GM18909 (cell line): ENCODE data around the gene MAFG.
"Not testable (repeated sequence)": the region's sequence is repeated elsewhere in the genome, so short reads cannot be mapped to it uniquely, and the experiment has no call there.

ENCODE experiments used
- ATAC-seq: cut with Tn5 transposase; IDR thresholded peaks from one replicate; pipeline ENCODE4 v1.9.1; 2021; ENCODE audit warnings: mild to moderate bottlenecking; ENCODE audit not compliant: unreplicated experiment, poor library complexity

The MAFG gene

DNA sequence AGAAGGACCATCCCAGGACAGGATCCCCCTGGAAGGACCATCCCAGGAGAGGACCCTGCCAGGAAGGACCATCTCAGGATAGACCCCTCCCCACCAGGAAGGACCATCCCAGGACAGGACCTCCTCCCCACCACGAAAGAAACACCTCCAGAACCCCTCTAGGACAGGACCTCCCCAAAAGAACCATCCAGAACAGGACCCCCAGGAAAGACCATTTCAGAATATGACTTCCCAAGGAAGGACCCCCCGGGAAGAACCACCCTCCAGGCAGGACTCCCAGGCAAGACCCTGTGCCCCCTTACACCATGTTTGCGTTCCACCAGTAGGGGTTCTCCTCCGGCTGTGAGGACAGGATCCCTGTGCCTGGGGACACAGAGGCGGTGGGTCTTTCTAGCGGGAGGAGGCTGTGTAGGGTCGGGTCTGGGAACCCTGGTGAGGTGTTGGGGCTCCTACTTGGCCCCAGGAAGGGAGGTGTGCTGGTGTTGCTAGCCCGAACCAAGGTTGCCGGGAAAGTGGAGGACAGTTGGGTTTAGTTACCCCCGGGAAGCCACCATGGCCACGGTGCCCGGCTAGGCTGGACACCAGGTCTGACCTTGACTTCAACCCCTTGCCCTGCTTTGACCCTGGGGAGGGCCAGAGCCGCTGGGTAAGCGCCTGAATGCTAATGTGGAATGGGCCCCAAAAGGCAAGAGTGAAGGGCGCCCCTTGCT lies 31.3 kb upstream of the MAFG start:
- ATAC-seq = no peak

DNA sequence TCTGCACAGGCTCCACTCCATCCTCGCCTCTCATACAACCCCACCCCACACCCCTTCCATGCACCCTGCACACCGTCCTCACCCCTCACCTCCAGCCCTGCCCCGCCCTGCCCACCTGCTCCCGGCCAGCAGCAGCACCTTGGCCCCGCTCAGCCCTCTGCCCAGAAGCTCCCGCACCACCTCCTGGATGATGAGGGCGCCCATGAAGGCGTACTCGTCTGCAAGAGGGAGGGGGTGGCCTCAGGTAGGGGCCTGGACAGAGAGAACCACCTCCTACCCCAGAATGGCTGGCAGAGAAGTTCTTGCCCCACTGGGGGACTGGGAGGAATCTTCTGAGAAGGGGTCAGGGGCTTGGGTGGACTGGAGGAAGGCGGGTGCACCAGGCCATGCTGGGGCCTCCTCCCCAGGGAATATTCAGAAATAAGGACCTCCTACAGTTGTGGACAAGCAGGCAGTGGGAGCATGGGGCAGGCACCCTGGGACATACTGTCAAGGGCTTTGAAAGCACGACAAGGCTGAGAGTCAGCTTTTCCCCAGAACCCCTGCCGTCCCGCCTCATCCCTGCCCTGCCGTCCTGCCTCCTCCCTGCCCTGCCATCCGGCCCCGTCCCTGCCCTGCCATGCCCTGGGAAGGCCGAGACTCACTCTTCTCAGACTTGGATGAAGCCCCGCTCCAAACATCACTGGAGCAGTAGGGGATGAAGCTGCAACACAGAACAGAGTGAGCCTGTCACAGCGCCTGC lies 30.3 kb upstream of the MAFG start:
- no peak for ATAC-seq

- ATAC-seq = no peak
Observed at GRCh38 chr17:81956607-81957589, 29.4 kb upstream of the MAFG start.

DNA sequence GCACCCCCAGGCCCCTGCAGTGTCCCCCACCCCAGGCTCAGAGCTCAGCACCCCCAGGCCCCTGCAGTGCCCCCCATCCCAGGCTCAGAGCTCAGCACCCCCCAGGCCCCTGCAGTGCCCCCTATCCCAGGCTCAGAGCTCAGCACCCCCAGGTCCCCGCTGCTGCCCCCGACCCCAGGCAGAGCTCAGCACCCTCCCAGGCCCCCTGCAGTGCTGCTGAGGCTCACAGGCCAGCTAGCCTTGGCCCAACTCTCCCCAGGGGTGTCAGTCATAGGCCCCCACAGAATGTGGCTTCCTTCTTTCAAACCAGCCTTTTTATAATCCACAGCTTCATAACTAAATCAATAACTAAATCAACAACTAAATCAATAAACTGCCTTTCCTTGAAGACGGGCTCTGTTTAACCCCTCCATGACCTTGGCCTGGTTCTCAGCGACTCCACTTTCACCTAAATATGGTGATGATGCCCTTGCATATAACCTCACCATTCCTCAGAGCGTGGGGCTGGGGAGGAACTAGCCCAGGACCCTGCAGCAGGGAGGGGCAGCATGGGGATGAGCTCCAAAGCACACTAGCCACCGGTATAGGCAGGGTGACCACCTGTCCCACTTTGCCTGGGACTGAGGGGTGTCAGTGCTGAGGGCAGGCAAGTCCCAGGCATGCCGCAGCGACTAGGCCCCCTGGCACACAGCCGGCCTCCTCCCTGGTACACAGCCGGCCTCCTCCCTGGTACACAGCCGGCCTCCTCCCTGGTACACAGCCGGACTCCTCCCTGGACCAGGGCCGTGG lies 28.4 kb upstream of the MAFG start:
- ATAC-seq = no peak

- ATAC-seq = no peak
Observed at GRCh38 chr17:81955058-81955681, 27.6 kb upstream of the MAFG start.

DNA sequence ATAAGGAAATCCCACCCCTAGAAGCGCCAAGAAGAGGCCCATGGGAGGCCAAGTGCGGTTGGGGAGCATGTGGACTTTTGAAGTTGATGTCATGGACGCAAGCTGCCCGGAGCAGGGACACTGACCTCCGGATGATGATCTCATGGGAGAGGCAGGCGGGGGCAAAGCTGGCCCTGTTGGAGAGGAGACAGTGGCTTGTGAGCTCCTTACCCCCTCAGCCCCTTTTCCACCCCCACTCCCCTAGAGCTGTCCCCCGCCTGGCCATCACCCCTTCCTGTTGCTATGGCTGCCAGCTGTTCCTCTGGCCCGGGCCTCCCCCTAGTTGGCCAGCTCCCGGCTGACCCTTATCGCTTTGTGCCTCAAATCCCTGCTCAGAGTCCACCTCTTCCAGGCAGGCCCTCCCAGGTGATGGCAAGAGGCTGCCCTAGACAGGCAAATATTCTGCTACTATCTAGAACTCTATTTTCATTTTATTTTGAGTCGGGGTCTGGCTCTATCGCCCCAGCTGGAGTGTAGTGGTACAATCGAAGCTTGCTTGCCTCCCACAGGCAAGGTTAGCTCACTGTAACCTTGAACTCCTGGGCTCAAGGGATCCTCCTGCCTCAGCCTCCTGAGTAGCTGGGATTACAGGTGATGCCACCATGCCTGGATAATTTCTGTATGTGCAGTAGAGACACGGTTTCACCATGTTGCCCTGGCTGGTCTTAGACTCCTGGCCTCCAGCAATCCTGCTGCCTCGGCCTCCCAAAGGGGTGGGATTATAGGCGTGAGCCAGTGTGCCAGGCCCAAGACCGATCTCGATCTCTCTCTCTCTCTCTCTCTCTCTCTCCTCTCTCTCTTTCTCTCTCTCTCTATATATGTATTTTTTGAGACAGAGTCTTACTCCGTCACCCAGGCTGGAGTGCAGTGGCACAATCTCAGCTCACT lies 26.9 kb upstream of the MAFG start:
- ATAC-seq = no peak

DNA sequence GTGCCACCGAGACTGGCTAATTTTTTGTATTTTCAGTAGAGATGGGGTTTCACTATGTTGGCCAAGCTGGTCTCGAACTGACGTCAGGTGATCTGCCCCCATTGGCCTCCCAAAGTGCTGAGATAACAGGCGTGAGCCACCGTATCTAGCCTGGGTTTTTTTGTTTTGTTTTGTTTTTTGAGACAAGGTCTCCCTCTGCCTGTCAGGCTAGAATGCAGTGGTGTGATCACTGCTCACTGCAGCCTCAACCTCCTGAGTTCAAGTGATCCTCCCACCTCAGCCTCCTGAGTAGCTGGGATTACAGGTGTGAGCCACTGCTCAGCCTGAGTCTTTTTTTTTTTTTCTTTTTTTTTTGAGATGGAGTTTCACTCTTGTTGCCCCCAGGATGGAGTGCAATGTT lies 25.9 kb upstream of the MAFG start:
- ATAC-seq = not testable (repeated sequence)

DNA sequence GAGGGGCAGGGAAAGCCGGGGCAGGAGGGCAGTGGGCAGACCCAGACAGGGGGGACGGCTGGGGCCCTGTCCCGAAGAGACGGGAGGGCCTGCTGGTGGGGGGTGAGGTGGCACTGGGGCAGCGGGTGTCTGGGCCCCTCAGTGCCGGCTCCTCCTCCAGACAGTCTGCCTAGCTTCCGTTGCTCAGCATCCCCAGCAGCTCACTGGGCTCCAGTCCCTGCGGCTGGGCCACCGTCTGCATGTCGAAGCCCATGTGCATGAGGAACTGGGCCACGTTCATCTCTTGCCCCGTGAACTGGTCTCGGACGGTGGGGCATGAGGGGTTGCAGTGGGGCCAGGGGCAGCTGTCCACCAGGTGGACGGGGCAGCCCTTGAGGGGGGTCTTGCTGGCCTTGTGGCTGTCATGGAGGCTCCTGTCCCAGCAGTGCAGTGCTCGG lies 25.3 kb upstream of the MAFG start:
- ATAC-seq = no peak

DNA sequence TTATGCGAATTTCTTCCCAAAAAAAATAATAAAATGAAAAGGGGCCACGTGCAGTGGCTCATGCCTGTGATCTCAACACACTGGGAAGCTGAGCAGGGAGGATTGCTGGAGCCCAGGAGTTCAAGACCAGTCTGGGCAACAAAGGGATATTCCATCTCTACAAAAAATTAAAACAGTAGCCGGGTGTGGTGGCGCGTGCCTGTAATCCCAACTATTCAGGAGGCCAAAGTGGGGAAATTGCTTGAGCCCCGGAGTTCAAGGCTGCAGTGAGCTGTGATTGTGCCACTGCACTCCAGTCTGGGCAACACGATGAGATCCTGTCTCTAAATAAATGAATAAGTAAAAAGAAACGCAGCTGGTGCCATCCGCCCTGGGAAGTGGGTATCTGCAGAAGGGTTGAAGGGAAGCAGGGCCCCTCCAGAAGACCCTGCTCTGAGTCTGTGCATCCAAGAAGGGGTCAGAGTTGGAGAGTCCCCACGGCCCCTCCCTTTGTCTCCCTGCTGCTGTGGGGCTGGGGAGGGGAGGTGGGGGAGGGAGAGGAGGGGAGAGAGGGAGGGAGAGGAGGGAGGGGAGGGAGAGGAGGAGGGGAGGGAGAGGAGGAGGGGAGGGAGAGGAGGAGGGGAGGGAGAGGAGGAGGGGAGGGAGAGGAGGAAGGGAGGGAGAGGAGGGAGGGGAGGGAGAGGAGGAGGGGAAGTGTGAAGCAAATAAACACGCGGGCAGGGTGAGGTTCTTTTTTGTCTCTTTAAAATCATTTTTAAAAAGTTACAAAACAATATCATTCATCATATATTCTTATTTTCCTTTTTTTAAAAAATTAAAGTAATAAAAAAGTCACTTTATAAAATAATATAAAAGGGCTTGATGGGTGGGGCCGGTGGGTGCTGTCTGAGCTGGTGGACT lies 24.5 kb upstream of the MAFG start:
- ATAC-seq = no peak

GRCh38 chr17:81950501-81950900 lies 23.0 kb upstream of the MAFG start:
- no peak for ATAC-seq

DNA sequence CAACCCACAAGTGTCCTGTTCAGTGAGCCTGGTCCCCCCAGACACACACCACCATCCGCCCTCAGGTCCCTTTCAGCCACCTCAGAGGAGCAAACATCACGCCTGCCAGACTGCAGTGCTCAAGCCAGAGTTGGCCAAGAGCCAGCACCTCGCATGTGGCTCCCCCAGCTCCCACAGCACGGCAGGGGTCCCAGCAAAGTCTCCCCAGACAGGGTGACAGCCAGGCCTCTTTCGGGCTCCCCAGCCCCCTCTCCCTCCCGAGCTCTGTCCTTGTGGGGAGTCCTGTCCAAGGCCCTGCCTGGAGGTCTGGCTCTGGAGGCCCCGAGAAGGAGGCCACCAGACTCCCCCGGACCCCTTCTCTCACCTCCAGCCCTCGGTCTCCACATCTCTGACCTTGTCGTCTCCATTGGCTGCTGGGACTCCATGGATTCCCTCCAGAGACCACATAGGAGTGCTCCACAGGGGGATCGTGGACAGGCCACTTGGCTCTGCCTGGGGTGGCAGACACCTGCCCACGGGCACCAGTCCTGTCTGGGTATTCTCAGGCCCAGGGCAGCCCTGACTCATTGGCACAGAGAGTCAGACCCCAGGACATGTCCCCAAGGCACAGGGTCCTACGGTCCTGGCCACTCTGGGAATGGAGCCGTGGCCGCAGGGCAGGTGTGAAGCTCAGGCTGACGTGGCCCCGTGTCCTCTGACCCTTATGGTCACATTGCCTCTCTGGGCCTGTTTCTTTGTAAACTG lies 21.3 kb upstream of the MAFG start:
- no peak for ATAC-seq

- ATAC-seq = no peak
Observed at GRCh38 chr17:81947189-81947588, 19.7 kb upstream of the MAFG start, which contains the start of gene MYADML2. TSS of gene MYADML2 (minus strand) at chr17:81947233. CDS start at chr17:81941741, 5,492 bp downstream.

DNA sequence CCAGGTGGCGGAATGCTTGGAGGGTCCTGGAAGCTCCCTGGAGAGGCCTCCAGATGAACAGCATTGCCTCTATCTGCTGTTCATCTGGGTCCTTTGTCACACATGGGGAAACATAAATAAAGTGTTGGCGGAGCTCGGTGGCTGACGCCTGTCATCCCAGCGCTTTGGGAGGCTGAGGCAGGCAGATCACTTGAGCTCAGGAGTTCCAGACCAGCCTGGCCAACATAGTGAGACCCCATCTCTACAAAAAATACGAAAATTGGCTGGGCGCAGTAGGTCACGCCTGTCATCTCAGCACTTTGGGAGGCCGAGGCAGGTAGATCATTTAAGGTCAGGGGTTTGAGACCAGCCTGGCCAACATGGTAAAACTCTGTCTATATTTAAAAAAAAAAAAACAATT lies 17.3 kb upstream of the MAFG start:
- ATAC-seq = no peak

- no peak for ATAC-seq
Observed at GRCh38 chr17:81942167-81942553, 14.6 kb upstream of the MAFG start.

DNA sequence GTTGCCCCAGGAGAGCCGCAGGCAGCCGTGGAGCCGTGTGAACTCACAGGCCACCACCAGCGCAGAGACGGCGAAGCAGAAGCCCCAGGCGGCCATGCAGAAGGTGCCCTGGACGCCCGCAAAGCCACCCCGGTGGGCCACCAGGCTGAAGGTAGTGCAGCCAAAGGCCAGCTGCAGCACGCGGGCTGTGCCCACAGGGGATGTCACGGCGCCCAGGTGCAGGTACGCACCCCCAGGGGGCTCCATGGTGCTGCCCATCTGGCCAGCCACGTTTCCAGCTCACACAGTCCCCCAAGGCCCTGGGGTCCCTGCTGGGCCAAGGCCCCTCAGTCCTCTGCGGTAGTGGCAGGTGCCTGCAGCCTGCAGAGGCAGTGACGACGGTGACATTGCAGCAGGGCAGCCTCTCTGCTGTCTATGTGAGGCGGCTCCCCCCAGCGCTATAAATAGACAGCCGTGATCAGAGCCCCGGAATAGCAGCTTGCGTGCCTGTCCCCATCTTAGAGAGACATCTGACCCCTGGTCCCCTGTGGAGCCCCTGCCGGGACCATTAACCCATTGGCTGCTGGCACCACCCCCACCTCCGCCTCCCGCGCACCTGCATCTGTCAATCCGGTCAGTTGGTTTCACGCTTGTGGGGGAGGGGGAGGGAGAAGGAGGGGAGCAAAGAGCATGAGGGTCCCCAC lies 14.1 kb upstream of the MAFG start:
- ATAC-seq = no peak
